SK-N-MC (cell line): Measurements from ENCODE around the gene IGFN1.

Experiments
- DNase-seq: peaks from one replicate; pipeline ENCODE4 v3.0.0-alpha.2; 2011; ENCODE audit warnings: low read depth, low spot score
- H3K27ac ChIP-seq: fragments of 200-600 bp; sonication (generic); 2 replicates; pipeline ENCODE4 v1.5.1; 2016; ENCODE audit warnings: mixed run types
- H3K36me3 ChIP-seq: fragments of 200-600 bp; sonication (generic); 2 replicates; pipeline ENCODE4 v1.6.1; 2017; ENCODE audit warnings: antibody characterized with exemption, low read length, mixed read lengths; ENCODE audit not compliant: insufficient read depth
- H3K4me3 ChIP-seq: fragments of 200-600 bp; sonication (generic); 2 replicates; pipeline ENCODE4 v1.5.1; 2016
- H3K9ac ChIP-seq: fragments of 200-600 bp; sonication (generic); 2 replicates; pipeline ENCODE4 v1.8.0; 2017; ENCODE audit warnings: mixed run types, mixed read lengths; ENCODE audit not compliant: insufficient read length
- H3K9me3 ChIP-seq: fragments of 200-600 bp; sonication (generic); 2 replicates; pipeline ENCODE4 v1.6.1; 2017; ENCODE audit warnings: low read depth, mild to moderate bottlenecking, antibody characterized with exemption, low read length, moderate library complexity, mixed read lengths
- EZH2 ChIP-seq: fragments of 200-600 bp; sonication (generic); IDR thresholded peaks from one replicate; pipeline ENCODE4 v1.6.1; 2017; ENCODE audit warnings: antibody characterized with exemption
- FOXP2 ChIP-seq: optimal IDR thresholded peaks from 2 replicates; pipeline ENCODE3; 2011; ENCODE audit warnings: mild to moderate bottlenecking, moderate library complexity; ENCODE audit not compliant: insufficient read depth; ENCODE audit errors: extremely low read length, control extremely low read depth
- POLR2AphosphoS5 ChIP-seq: IDR thresholded peaks from 2 replicates; pipeline ENCODE4 v1.6.1; 2012; ENCODE audit warnings: mild to moderate bottlenecking, low read depth, low read length, borderline replicate concordance

IGFN1 gene

GRCh38 chr1:201215531-201216357 is 25.1 kb downstream of the IGFN1 start:
- DNase-seq = no peak
- Histone ChIP-seq H3K4me3 (no peak overlapping the region), H3K9ac (no peak overlapping the region), H3K36me3 (no peaks in the 10 kb centered on the region), H3K9me3 (no peaks in the 10 kb centered on the region), H3K27ac (no peak overlapping the region)
- no peak for TF ChIP-seq FOXP2
- TF ChIP-seq EZH2 = no peak
- no peak for TF ChIP-seq POLR2AphosphoS5

GRCh38 chr1:201216395-201217085 is 25.9 kb downstream of the IGFN1 start:
- no peak for DNase-seq
- H3K9ac ChIP-seq = no peak overlapping the region
- no peaks in the 10 kb centered on the region for H3K9me3 ChIP-seq
- no peak overlapping the region for H3K27ac ChIP-seq
- H3K4me3 ChIP-seq = no peak overlapping the region
- H3K36me3 ChIP-seq = no peaks in the 10 kb centered on the region
- no peak for TF ChIP-seq POLR2AphosphoS5
- TF ChIP-seq FOXP2 = no peak
- no peak for TF ChIP-seq EZH2

GRCh38 chr1:201217146-201217545 is 26.5 kb downstream of the IGFN1 start:
- no peak overlapping the region for H3K27ac ChIP-seq
- H3K4me3 ChIP-seq = no peak overlapping the region
- no peak for TF ChIP-seq FOXP2
- TF ChIP-seq POLR2AphosphoS5 = no peak
- TF ChIP-seq EZH2 = no peak
- no peak overlapping the region for H3K9ac ChIP-seq
- no peaks in the 10 kb centered on the region for H3K36me3 ChIP-seq
- no peaks in the 10 kb centered on the region for H3K9me3 ChIP-seq
- no peak for DNase-seq

GRCh38 chr1:201217851-201218250 is 27.2 kb downstream of the IGFN1 start:
- no peak overlapping the region for H3K4me3 ChIP-seq
- DNase-seq = no peak
- no peak for TF ChIP-seq POLR2AphosphoS5
- no peak for TF ChIP-seq EZH2
- TF ChIP-seq FOXP2 = no peak

GRCh38 chr1:201218409-201218808 is 27.8 kb downstream of the IGFN1 start:
- H3K36me3 ChIP-seq = no peaks in the 10 kb centered on the region
- TF ChIP-seq EZH2 = no peak
- no peaks in the 10 kb centered on the region for H3K9me3 ChIP-seq
- no peak overlapping the region for H3K9ac ChIP-seq
- H3K4me3 ChIP-seq = no peak overlapping the region
- no peak for DNase-seq
- no peak overlapping the region for H3K27ac ChIP-seq

More at GRCh38 chr1:201217851-201218250, 27.2 kb downstream of the IGFN1 start:
- Histone ChIP-seq H3K36me3 (no peaks in the 10 kb centered on the region), H3K9me3 (no peaks in the 10 kb centered on the region), H3K9ac (no peak overlapping the region), H3K27ac (no peak overlapping the region)

GRCh38 chr1:201219481-201220387 is 29.1 kb downstream of the IGFN1 start:
- no peak overlapping the region for H3K27ac ChIP-seq
- no peaks in the 10 kb centered on the region for H3K9me3 ChIP-seq
- DNase-seq = no peak

GRCh38 chr1:201220388-201220715 is 29.7 kb downstream of the IGFN1 start:
- Histone ChIP-seq H3K36me3 (no peaks in the 10 kb centered on the region), H3K4me3 (no peak overlapping the region), H3K9me3 (no peaks in the 10 kb centered on the region), H3K9ac (no peak overlapping the region), H3K27ac (no peak overlapping the region)
- TF ChIP-seq EZH2 (no peak), FOXP2 (no peak), POLR2AphosphoS5 (no peak)
- DNase-seq = no peak

More at GRCh38 chr1:201219481-201220387, 29.1 kb downstream of the IGFN1 start:
- TF ChIP-seq FOXP2 = no peak
- TF ChIP-seq POLR2AphosphoS5 = no peak
- no peak for TF ChIP-seq EZH2
- Histone ChIP-seq H3K4me3 (no peak overlapping the region), H3K36me3 (no peaks in the 10 kb centered on the region), H3K9ac (no peak overlapping the region)

- no peak overlapping the region for H3K9ac ChIP-seq
- no peak overlapping the region for H3K27ac ChIP-seq
- no peaks in the 10 kb centered on the region for H3K36me3 ChIP-seq
- TF ChIP-seq FOXP2 = no peak
- no peak for TF ChIP-seq EZH2
- no peak for TF ChIP-seq POLR2AphosphoS5
- no peak for DNase-seq
- H3K4me3 ChIP-seq = no peak overlapping the region
- H3K9me3 ChIP-seq = no peaks in the 10 kb centered on the region
Observed at GRCh38 chr1:201221201-201221846, 30.7 kb downstream of the IGFN1 start.
